Type B pancreatic cell (in vitro differentiated cells): Measurements from ENCODE around the gene AK2. TPM values are rescaled to one million over a fixed set of nuclear protein-coding genes. Genes with fewer than 3 reads are reported as not detected.
"Not testable (repeated sequence)": the region's sequence is repeated elsewhere in the genome, so short reads cannot be mapped to it uniquely, and the experiment has no call there.

Experiments used
- DNase-seq: peaks from one replicate; pipeline ENCODE4 v3.0.0; 2021; ENCODE audit warnings: mixed read lengths; ENCODE audit not compliant: unreplicated experiment; ENCODE audit errors: extremely low spot score
- H3K27ac Mint-ChIP-seq: 2 replicates; pipeline ENCODE4 v1.8.0; 2021; ENCODE audit warnings: mild to moderate bottlenecking, mixed read lengths
- H3K27me3 Mint-ChIP-seq: 2 replicates; pipeline ENCODE4 v1.8.0; 2021; ENCODE audit warnings: mixed read lengths
- H3K36me3 Mint-ChIP-seq: 2 replicates; pipeline ENCODE4 v1.8.0; 2021; ENCODE audit warnings: mixed read lengths
- H3K4me1 Mint-ChIP-seq: one replicate; pipeline ENCODE4 v1.8.0; 2021; ENCODE audit warnings: mixed read lengths; ENCODE audit not compliant: unreplicated experiment
- H3K4me3 Mint-ChIP-seq: 2 replicates; pipeline ENCODE4 v1.8.0; 2021; ENCODE audit warnings: mild to moderate bottlenecking, mixed read lengths
- H3K9me3 Mint-ChIP-seq: 2 replicates; pipeline ENCODE4 v1.8.0; 2021; ENCODE audit warnings: mixed read lengths
- total RNA-seq: library from RNA; stranded (reverse); gene quantifications from 2 replicates; pipeline ENCODE4 v1.2.1, GENCODE V29; 2021; ENCODE audit warnings: low replicate concordance
- TF ChIP-seq, protein P1 (sequence below): fragments of 200-600 bp; sonication (generic); conservative IDR thresholded peaks from 2 replicates; pipeline ENCODE4 v1.5.0; 2021; ENCODE audit warnings: antibody characterized with exemption, mild to moderate bottlenecking

The AK2 gene
- total RNA-seq, 1 donor from 2014 or later, result 140 TPM

DNA sequence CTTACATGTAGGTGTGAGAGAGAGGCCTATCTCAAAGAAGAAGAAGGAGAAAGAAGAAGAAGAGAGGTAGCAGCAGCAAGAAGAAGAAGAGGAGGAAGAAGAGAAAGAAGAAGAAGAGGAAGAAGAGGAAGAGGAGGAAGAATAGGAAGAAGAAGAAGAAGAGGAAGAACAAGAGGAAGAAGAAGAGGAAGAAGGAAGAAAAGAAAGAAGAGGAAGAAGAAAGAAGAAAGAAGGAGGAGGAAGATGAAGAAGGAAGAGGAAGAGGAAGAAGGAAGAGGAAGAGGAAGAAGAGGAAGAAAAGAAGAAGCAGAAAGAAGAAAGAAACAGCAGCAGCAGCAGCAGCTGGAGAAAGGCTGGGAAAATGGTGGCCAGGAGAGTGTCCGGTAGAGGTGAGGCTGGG, 33.9 kb upstream of the AK2 start:
- H3K4me1 Mint-ChIP-seq, result no peaks in the 10 kb centered on the region
- H3K9me3 Mint-ChIP-seq, result peaks cover 5% of the 10 kb centered on the region
- no peak overlapping the region for H3K27ac Mint-ChIP-seq
- H3K27me3 Mint-ChIP-seq, result peaks cover 22% of the 10 kb centered on the region
- no peaks in the 10 kb centered on the region for H3K36me3 Mint-ChIP-seq
- no peak for DNase-seq
- TF ChIP-seq, protein P1, sequence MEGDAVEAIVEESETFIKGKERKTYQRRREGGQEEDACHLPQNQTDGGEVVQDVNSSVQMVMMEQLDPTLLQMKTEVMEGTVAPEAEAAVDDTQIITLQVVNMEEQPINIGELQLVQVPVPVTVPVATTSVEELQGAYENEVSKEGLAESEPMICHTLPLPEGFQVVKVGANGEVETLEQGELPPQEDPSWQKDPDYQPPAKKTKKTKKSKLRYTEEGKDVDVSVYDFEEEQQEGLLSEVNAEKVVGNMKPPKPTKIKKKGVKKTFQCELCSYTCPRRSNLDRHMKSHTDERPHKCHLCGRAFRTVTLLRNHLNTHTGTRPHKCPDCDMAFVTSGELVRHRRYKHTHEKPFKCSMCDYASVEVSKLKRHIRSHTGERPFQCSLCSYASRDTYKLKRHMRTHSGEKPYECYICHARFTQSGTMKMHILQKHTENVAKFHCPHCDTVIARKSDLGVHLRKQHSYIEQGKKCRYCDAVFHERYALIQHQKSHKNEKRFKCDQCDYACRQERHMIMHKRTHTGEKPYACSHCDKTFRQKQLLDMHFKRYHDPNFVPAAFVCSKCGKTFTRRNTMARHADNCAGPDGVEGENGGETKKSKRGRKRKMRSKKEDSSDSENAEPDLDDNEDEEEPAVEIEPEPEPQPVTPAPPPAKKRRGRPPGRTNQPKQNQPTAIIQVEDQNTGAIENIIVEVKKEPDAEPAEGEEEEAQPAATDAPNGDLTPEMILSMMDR, result no peak
- H3K4me3 Mint-ChIP-seq, result no peak overlapping the region

DNA sequence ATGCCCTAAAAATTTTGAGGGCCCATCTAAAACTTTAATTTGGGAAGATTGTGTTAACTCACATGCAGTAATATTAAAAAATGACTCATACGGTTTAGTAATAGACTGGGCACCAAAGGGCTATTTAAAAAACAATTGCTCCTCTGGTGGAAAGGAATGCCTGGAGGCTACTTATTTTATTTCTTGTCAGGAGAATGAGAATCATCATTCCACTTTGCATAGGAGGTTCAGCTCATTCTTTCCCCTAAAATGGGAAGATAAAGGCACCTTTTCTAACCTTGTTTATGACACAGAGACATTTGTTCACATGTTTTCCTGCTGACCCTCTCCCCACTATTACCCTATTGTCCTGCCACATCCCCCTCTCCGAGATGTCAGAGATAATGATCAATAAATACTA, 31.4 kb upstream of the AK2 start:
- not testable (repeated sequence) for H3K4me1 Mint-ChIP-seq, DNase-seq, H3K27ac Mint-ChIP-seq, H3K4me3 Mint-ChIP-seq, H3K36me3 Mint-ChIP-seq
- Mint-ChIP-seq H3K9me3 (peaks cover 19% of the 10 kb centered on the region), H3K27me3 (peaks cover 22% of the 10 kb centered on the region)

DNA sequence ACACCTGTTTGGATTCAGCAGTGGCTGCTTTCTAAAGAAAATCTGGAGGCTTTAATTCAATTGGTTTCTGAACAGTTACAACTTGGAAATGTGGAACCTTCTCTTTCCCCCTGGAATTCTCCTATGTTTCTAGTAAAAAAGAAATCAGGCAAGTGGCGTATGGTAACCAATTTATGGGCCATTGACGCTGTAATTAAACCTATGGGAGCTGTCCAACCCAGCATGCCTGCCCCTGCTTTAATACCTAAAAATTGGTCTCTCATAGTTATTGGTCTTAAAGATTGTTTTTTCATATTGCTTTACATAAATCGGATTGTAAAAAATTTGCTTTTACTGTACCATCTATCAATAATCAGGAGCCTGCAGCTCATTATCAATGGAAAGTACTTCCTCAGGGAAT, 29.8 kb upstream of the AK2 start:
- not testable (repeated sequence) for DNase-seq, H3K4me3 Mint-ChIP-seq, H3K4me1 Mint-ChIP-seq, H3K27ac Mint-ChIP-seq, H3K36me3 Mint-ChIP-seq
- peaks cover 22% of the 10 kb centered on the region for H3K27me3 Mint-ChIP-seq
- H3K9me3 Mint-ChIP-seq, result peaks cover 24% of the 10 kb centered on the region

DNA sequence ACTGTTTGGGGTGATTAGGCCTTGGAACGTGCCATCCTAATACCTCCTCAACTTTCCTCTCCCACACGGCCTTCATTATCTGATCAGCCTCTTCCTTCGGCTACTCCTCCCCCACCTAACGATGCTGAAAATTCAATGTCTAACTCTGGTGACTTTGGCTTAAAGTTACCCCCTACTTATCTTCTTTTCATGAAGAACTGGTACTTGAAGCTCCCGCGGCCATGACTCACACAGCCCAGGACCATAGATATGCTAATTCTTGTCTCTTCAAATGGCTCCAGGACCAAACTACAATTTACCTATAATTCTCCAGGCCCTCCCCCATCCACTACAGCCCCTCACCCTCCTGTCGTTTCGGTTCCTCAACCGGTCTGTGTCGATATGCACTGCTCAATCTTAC, 28.6 kb upstream of the AK2 start:
- Mint-ChIP-seq H3K27ac (no peak overlapping the region), H3K4me1 (no peaks in the 10 kb centered on the region), H3K9me3 (peaks cover 24% of the 10 kb centered on the region), H3K4me3 (no peak overlapping the region), H3K36me3 (no peaks in the 10 kb centered on the region), H3K27me3 (peaks cover 19% of the 10 kb centered on the region)
- DNase-seq, result no peak
- TF ChIP-seq, protein P1, result no peak

DNA sequence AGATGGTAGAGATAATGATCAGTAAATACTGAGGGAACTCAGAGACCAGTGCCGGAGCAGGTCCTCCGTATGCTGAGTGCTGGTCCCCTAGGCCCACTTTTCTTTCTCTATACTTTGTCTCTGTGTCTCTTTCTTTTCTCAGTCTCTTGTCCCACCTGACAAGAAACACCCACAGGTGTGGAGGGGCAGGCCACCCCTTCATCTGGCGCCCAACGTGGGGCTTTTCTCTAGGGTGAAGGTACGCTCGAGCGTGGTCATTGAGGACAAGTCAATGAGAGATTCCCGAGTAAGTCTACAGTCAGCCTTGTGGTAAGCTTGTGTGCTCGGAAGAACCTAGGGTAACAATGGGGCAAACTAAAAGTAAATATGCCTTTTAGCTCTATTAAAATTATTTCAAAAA, 27.6 kb upstream of the AK2 start:
- peaks cover 12% of the 10 kb centered on the region for H3K27me3 Mint-ChIP-seq
- not testable (repeated sequence) for H3K27ac Mint-ChIP-seq, H3K36me3 Mint-ChIP-seq, DNase-seq, H3K4me3 Mint-ChIP-seq, H3K4me1 Mint-ChIP-seq
- H3K9me3 Mint-ChIP-seq, result peaks cover 24% of the 10 kb centered on the region

DNA sequence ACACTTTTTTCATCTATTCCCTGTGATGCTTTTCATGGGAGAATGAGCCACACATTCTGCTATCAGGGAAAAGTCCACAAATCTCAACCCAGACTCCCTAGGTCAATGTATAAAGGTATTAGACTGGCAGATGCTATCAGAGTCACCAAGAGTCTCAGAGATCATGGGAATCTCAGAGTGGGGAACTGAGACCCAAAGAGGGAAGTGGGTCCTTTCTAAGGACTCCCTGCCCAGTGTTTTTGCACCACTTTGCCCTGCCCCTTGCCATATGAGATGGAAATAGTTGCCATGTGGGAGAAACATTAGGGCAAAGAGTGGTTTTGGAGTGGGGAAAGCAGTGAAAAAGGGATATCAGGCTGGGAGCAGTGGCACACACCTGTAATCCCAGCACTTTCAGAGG, 25.2 kb upstream of the AK2 start:
- H3K4me1 Mint-ChIP-seq, result no peaks in the 10 kb centered on the region
- no peak overlapping the region for H3K27ac Mint-ChIP-seq

DNA sequence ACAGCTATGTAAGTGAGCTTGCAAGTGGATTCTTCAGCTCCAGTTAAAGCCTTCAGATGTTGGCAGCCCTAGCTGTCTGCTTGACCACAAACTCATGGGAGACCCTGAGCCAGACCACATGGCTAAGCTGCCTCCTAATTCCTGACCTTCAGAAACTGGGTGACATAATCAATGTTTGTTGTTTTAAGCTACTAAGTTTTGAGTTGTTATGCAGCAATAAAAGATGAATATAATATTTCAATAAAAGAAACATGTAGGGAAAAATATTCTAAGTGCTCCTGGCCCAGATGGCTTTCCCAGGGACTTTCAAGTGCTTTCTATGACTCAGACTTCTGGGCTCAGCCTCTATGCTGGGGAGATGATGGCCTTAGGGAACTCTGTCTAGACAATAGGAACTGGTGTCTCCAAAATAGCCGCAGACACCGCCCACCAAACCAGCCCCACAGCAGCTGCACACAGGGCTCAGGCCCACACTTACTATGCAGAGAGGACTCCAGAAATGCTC, 23.9 kb upstream of the AK2 start:
- H3K9me3 Mint-ChIP-seq, result peaks cover 23% of the 10 kb centered on the region
- no peak overlapping the region for H3K4me3 Mint-ChIP-seq
- no peak for DNase-seq
- H3K27me3 Mint-ChIP-seq, result no peaks in the 10 kb centered on the region
- no peaks in the 10 kb centered on the region for H3K36me3 Mint-ChIP-seq
- H3K4me1 Mint-ChIP-seq, result peaks cover under 1% of the 10 kb centered on the region
- TF ChIP-seq, protein P1, result no peak
- H3K27ac Mint-ChIP-seq, result no peak overlapping the region

More for the DNA sequence above, 25.2 kb upstream of the AK2 start:
- Mint-ChIP-seq H3K27me3 (no peaks in the 10 kb centered on the region), H3K36me3 (no peaks in the 10 kb centered on the region), H3K4me3 (no peak overlapping the region), H3K9me3 (peaks cover 27% of the 10 kb centered on the region)
- TF ChIP-seq, protein P1, result no peak
- no peak for DNase-seq
